SJSA1 (cell line): ENCODE data around the gene SPTBN5. TPM values are rescaled to one million over a fixed set of nuclear protein-coding genes. Genes with fewer than 3 reads are reported as not detected.

Experiments used
- DNase-seq, 2 experiments: peaks; one replicate each; pipeline ENCODE4 v3.0.0-alpha.2; 2015 to 2020; ENCODE audit warnings: low spot score in 2 of 2, low read depth in 1 of 2
- H3K27ac ChIP-seq: fragments of 250-450 bp; sonication (Bioruptor Pico); 2 replicates; pipeline ENCODE4 v1.5.1; 2020; ENCODE audit warnings: mild to moderate bottlenecking, moderate library complexity
- H3K27me3 ChIP-seq: fragments of 250-450 bp; sonication (Bioruptor Pico); replicated peaks from 2 replicates; pipeline ENCODE4 v1.5.1; 2020; ENCODE audit warnings: mild to moderate bottlenecking, moderate library complexity
- H3K36me3 ChIP-seq: fragments of 250-450 bp; sonication (Bioruptor Pico); 2 replicates; pipeline ENCODE4 v1.5.1; 2020; ENCODE audit warnings: mild to moderate bottlenecking
- H3K4me1 ChIP-seq: fragments of 250-450 bp; sonication (Bioruptor Pico); replicated peaks from 2 replicates; pipeline ENCODE4 v1.6.1; 2021; ENCODE audit warnings: mild to moderate bottlenecking
- H3K4me3 ChIP-seq: fragments of 250-450 bp; sonication (Bioruptor Pico); 2 replicates; pipeline ENCODE4 v1.5.1; 2020; ENCODE audit warnings: mild to moderate bottlenecking
- H3K9me3 ChIP-seq: fragments of 250-450 bp; sonication (Bioruptor Pico); replicated peaks from 2 replicates; pipeline ENCODE4 v1.5.1; 2020; ENCODE audit warnings: mild to moderate bottlenecking
- total RNA-seq: library from RNA; depleted of rRNA; stranded (reverse); fragments of >200 nt; shearing (Covaris generic); gene quantifications from 2 replicates; pipeline ENCODE4 v1.2.3, GENCODE V29; 2014; rRNA removed

The SPTBN5 gene
- 0.34 and 0.75 TPM in 2 replicates for total RNA-seq

DNA sequence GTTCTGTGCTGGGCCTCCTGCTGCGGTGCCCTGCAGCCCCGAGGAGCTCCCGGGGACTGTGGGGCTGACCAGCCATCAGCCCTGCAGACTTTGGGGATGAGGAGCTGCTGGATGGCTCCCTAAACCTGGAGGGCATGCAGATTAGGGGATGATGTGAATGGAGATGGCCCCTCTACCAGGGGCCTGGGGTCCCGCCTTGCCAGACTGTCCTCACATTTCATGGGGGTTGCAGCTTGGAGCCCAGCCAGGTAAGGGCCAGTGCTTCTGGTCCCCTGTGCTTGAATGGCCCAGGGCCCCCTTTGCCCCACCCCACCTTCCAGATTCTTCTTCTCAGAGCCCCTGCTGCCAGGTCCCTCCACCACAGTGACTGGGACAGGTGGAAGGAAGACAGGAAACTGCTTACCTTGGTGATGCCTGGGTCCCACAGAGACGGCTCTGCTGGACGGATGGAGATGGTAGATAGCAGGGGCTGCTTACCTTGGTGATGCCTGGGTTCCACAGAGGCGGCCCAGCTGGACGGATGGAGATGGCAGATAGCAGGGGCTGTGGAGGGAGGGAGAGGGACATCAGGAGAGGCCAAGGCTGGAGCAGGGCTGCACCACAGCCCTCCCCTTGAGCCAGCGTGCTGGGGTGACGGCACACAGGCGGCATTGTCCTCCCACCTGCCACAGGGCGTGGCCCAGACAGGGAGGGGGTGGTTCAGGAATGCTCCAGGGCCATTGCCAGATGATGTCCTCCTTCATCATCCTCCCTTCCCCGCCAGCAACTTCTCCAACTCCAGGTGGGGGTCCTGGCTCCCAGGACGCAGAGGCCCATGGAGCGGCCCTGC lies at the start of gene SPTBN5:
TSS of gene SPTBN5 (minus strand) at position 632 of the 829 bp plus-strand sequence. CDS start at position 76, 556 bp downstream.
- no peak within 1 kb of the TSS; the same call in 1 of the 2 replicates for H3K4me3 ChIP-seq
- DNase-seq = no peak
- no peaks in the 10 kb centered on the region for H3K9me3 ChIP-seq
- peak within 1 kb of the TSS; percentile 41; the same call in 1 of the 2 replicates for H3K27ac ChIP-seq
- no peaks in the 10 kb centered on the region for H3K27me3 ChIP-seq
- H3K4me1 ChIP-seq = peaks cover 15% of the 10 kb centered on the region
- H3K36me3 ChIP-seq = peaks cover 5% of the 10 kb centered on the region

DNA sequence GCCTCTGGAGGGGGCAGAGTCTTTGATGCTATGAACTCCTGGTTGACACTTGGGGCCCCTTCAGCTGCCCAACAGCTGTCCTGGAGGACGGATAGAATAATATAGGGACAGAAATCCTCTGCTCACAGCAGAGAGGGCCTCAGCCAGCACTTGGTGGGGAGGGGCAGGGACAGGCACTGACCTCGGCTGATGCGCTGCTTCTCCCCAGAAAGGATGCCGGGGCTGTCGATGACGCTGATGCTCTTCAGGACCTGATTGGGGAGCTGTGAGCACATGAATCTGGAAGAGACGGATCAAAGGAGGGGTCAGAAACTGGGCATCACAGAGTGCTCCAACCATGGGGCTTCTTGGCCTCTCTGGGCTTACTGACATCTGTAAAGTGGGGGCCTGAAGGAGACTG lies 49.0 kb upstream of the SPTBN5 start:
- no peaks in the 10 kb centered on the region for H3K27me3 ChIP-seq
- H3K4me1 ChIP-seq = peaks cover 91% of the 10 kb centered on the region
- H3K9me3 ChIP-seq = no peaks in the 10 kb centered on the region
- DNase-seq = no peak
- H3K36me3 ChIP-seq = peaks cover 40% of the 10 kb centered on the region
- H3K27ac ChIP-seq = peak overlapping the region; percentile 96
- no peak overlapping the region for H3K4me3 ChIP-seq

GRCh38 chr15:41941644-41942415 lies 48.0 kb upstream of the SPTBN5 start:
- Histone ChIP-seq H3K27ac (peak overlapping the region; percentile 65), H3K36me3 (peaks cover 49% of the 10 kb centered on the region)

DNA sequence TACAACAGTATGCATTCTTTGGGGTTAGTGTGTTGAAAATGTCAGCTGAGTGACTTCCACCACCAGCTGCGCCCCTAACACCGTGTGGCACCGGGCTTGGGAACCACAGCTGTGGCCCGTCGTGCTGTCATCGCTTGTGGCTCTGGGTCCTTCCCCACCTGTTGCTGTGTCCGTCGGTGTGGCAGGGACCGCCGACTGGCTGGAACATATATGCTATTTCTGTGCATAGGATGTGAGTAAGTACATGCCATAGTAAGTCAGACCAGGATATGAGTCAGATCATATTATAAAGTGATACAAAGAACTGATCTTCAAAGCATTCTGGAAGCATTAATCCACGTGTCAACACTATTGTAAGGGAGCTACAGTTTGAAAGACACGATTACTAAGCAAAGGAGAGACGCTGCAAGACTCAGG lies 46.6 kb upstream of the SPTBN5 start:
- peak in 1 of 2 experiments; percentile 60 for DNase-seq
- peaks cover 71% of the 10 kb centered on the region for H3K4me1 ChIP-seq
- no peak overlapping the region for H3K4me3 ChIP-seq
- H3K9me3 ChIP-seq = no peaks in the 10 kb centered on the region
- peak overlapping the region; percentile 36 for H3K27ac ChIP-seq
- H3K36me3 ChIP-seq = peaks cover 53% of the 10 kb centered on the region
- H3K27me3 ChIP-seq = no peaks in the 10 kb centered on the region

More at GRCh38 chr15:41941644-41942415, 48.0 kb upstream of the SPTBN5 start:
- Histone ChIP-seq H3K27me3 (no peaks in the 10 kb centered on the region), H3K9me3 (no peaks in the 10 kb centered on the region), H3K4me3 (no peak overlapping the region), H3K4me1 (peaks cover 81% of the 10 kb centered on the region)
- DNase-seq = peak; percentile 50 to 67

- peaks cover 53% of the 10 kb centered on the region for H3K36me3 ChIP-seq
- no peaks in the 10 kb centered on the region for H3K9me3 ChIP-seq
- H3K4me1 ChIP-seq = peaks cover 69% of the 10 kb centered on the region
- H3K4me3 ChIP-seq = no peak overlapping the region
- DNase-seq = no peak
- peak overlapping the region; percentile 32 for H3K27ac ChIP-seq
- H3K27me3 ChIP-seq = no peaks in the 10 kb centered on the region
Measured at GRCh38 chr15:41939986-41940385, 46.1 kb upstream of the SPTBN5 start.

DNA sequence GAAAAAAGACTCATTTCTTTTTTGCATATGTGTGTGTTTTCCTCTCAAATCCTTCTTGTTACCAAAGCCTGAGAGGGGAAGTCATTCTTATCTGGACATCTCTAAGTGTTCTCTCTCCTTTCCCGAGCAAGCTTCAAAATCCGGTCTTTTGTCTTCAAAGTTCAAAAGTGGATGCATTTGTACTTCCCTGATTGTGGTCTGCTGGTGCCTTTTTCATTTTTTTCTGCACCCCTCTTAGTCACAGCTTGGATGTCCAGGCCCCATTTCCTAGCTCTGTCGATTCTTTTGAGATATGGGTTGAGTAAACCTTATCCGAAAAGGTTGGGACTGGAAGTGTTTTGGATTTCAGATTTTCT lies 43.7 kb upstream of the SPTBN5 start:
- H3K9me3 ChIP-seq = no peaks in the 10 kb centered on the region
- no peak for DNase-seq
- H3K4me1 ChIP-seq = peaks cover 66% of the 10 kb centered on the region
- peaks cover 46% of the 10 kb centered on the region for H3K36me3 ChIP-seq
- H3K4me3 ChIP-seq = no peak overlapping the region
- H3K27me3 ChIP-seq = no peaks in the 10 kb centered on the region
- H3K27ac ChIP-seq = no peak overlapping the region

GRCh38 chr15:41936649-41937567 lies 43.1 kb upstream of the SPTBN5 start:
- H3K4me1 ChIP-seq = peaks cover 60% of the 10 kb centered on the region

GRCh38 chr15:41936155-41936554 lies 42.3 kb upstream of the SPTBN5 start:
- Histone ChIP-seq H3K36me3 (peaks cover 36% of the 10 kb centered on the region), H3K9me3 (no peaks in the 10 kb centered on the region), H3K27me3 (no peaks in the 10 kb centered on the region), H3K4me1 (peaks cover 59% of the 10 kb centered on the region), H3K27ac (no peak overlapping the region), H3K4me3 (no peak overlapping the region)
- no peak for DNase-seq

More at GRCh38 chr15:41936649-41937567, 43.1 kb upstream of the SPTBN5 start:
- Histone ChIP-seq H3K27me3 (no peaks in the 10 kb centered on the region), H3K4me3 (no peak overlapping the region), H3K9me3 (no peaks in the 10 kb centered on the region), H3K27ac (no peak overlapping the region), H3K36me3 (peaks cover 40% of the 10 kb centered on the region)
- DNase-seq = no peak

DNA sequence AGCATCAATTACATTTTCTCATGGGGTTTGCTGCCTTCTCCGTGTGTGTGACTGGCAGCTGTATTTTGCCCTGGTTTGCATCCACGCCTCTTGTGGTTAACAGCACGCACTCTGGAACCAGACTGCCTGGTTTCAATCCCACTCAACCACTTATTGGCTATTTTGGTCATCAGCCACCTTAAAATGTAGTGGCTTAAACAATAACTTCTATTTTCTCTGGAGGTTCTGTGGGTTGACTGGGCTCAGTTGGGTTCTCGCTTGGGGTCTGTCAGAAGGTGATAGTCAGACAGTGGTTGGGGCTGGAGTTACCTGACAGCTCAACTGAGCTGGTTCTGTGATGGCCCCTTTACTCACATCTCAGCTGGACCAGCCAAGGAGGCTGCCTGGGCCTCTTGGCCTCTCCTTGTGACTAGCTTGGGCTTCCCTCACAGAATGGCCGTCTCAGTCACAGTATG lies 41.7 kb upstream of the SPTBN5 start:
- Histone ChIP-seq H3K4me1 (peaks cover 59% of the 10 kb centered on the region), H3K4me3 (no peak overlapping the region), H3K27me3 (no peaks in the 10 kb centered on the region), H3K9me3 (no peaks in the 10 kb centered on the region), H3K27ac (no peak overlapping the region), H3K36me3 (peaks cover 31% of the 10 kb centered on the region)
- DNase-seq = no peak

DNA sequence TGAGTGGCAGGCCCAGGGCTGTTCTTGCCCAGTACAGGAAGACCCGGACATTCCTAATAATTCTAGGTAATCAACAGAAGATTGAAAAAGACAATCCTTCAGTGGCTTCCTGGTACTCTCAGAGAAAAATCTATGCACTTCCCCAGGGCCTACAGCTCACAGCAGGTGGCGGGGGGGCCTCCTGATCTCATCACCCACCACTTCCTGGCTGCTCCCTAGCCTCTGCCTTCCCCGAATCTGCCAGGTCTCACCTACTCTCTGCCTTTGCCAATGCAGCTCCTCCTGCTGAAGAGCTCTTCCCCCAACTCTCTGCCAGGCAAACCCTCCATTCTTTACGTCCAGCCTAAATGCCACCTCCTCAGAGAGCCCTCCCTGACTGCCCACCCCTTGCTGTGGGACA lies 41.0 kb upstream of the SPTBN5 start:
- Histone ChIP-seq H3K9me3 (no peaks in the 10 kb centered on the region), H3K27ac (no peak overlapping the region), H3K4me3 (no peak overlapping the region), H3K27me3 (no peaks in the 10 kb centered on the region), H3K4me1 (peaks cover 59% of the 10 kb centered on the region), H3K36me3 (peaks cover 25% of the 10 kb centered on the region)
- no peak for DNase-seq

DNA sequence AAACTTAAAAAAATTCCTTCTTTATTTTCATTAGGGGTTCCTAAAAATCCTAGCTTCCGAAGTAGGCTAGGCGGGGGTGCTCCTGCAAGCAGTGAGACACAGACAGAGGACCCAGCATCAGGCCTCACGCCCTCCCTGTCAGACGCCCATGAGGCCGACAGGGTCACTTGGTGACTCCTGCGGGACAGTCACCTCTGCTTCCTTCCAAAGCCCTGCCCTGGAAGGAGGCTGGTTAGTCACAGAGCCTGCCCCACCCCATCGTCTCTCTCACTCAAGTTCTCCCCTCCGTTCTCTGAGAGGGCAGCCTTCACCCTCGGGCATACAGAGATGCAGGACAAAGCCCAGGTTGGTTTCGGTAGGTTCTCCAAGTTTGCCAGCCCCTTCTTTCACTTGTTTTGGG lies 39.9 kb upstream of the SPTBN5 start:
- H3K36me3 ChIP-seq = peaks cover 30% of the 10 kb centered on the region
- no peaks in the 10 kb centered on the region for H3K27me3 ChIP-seq
- no peak overlapping the region for H3K27ac ChIP-seq

DNA sequence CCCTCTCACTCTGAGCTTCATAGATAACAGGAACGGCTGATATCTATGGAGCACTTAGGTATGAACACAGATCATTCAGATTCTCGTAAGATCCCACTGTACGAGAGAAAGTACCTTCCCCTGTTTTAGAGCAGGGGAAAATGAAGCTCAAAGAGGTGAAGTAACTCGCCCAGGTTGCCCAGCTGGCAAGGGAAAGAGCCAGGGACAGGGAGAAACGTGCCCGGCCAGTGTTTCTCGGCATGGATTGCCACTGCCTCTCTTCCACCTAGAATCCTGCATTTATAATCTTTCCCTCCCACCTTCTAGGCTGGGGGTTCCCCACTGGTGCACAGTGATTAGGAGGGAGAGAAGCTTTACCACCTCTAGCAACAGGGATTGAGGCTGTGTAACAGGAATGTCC lies 39.5 kb upstream of the SPTBN5 start:
- Histone ChIP-seq H3K36me3 (peaks cover 32% of the 10 kb centered on the region), H3K27ac (no peak overlapping the region), H3K9me3 (no peaks in the 10 kb centered on the region), H3K27me3 (no peaks in the 10 kb centered on the region), H3K4me3 (no peak overlapping the region), H3K4me1 (peaks cover 62% of the 10 kb centered on the region)
- DNase-seq = no peak

More for the DNA sequence above, 39.9 kb upstream of the SPTBN5 start:
- H3K9me3 ChIP-seq = no peaks in the 10 kb centered on the region
- H3K4me3 ChIP-seq = no peak overlapping the region
- peak in 1 of 2 experiments; percentile 60 for DNase-seq
- peaks cover 59% of the 10 kb centered on the region for H3K4me1 ChIP-seq
